HG02623 (cell line): ENCODE data around the gene SMAD6.

Experiments
- ATAC-seq: cut with Tn5 transposase; IDR thresholded peaks from one replicate; pipeline ENCODE4 v1.9.1; 2021; ENCODE audit warnings: moderate library complexity; ENCODE audit not compliant: unreplicated experiment

SMAD6 gene

DNA sequence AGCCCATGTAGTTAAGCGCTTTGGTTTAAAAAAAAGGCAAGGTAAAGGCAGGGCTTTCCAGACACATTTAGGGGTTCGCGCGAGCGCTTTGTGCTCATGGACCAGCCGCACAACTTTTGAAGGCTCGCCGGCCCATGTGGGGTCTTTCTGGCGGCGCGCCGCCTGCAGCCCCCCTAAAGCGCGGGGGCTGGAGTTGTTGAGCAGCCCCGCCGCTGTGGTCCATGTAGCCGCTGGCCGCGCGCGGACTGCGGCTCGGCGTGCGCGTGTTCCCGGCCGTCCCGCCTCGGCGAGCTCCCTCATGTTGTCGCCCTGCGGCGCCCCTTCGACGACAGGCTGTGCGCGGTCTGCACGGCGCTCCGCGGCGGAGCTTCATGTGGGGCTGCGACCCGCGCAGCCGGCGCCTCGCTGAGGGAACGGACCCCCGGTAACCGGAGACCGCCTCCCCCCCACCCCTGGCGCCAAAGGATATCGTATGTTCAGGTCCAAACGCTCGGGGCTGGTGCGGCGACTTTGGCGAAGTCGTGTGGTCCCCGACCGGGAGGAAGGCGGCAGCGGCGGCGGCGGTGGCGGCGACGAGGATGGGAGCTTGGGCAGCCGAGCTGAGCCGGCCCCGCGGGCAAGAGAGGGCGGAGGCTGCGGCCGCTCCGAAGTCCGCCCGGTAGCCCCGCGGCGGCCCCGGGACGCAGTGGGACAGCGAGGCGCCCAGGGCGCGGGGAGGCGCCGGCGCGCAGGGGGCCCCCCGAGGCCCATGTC is 927 bp downstream of the SMAD6 start:
- ATAC-seq: no peak

DNA sequence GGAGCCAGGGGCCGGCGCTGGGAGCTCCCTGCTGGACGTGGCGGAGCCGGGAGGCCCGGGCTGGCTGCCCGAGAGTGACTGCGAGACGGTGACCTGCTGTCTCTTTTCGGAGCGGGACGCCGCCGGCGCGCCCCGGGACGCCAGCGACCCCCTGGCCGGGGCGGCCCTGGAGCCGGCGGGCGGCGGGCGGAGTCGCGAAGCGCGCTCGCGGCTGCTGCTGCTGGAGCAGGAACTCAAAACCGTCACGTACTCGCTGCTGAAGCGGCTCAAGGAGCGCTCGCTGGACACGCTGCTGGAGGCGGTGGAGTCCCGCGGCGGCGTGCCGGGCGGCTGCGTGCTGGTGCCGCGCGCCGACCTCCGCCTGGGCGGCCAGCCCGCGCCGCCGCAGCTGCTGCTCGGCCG is 1.5 kb downstream of the SMAD6 start:
- ATAC-seq: no peak

DNA sequence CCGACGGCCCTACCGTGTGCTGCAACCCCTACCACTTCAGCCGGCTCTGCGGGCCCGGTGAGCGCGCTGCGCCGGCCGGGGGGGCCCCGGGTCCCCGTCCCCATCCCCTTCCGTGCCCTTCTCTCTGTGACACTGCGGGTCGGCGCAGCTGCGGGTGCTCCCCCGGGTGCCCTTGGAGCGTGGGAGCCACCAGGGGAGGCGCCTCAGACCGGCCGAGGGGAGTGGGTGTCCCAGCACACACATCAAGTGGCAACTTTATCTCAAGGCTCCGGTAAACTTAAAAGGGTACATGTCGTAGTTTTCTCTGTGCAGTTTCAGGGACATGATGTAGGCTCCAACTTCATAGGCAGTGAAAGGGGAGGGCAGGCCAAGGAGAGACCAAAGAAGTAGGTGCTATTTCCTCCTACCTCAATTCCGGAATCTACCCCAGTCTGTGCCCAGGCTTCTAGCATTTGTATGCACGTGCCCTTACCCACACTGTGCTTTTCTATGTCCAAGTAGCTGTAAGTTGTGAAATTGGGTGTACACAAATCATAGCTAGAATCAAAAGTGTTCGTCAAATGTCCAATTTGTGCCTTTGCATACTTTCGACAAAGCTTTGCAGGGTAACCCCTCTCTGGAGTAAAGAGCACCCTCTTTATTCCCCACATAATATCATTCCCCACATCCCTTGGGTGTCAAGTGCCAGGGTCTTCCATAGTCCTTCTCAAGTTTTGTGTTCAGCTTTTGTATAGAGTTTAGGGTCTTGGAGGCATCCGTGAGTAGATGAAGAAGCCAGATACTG is 2.2 kb downstream of the SMAD6 start:
- no peak for ATAC-seq

- ATAC-seq: no peak
Observed at GRCh38 chr15:66704803-66705153, 2.7 kb downstream of the SMAD6 start.

- no peak for ATAC-seq
Observed at GRCh38 chr15:66705277-66706146, 3.5 kb downstream of the SMAD6 start.

- no peak for ATAC-seq
Observed at GRCh38 chr15:66706225-66706732, 4.2 kb downstream of the SMAD6 start.

GRCh38 chr15:66706840-66707239 is 4.8 kb downstream of the SMAD6 start:
- no peak for ATAC-seq

DNA sequence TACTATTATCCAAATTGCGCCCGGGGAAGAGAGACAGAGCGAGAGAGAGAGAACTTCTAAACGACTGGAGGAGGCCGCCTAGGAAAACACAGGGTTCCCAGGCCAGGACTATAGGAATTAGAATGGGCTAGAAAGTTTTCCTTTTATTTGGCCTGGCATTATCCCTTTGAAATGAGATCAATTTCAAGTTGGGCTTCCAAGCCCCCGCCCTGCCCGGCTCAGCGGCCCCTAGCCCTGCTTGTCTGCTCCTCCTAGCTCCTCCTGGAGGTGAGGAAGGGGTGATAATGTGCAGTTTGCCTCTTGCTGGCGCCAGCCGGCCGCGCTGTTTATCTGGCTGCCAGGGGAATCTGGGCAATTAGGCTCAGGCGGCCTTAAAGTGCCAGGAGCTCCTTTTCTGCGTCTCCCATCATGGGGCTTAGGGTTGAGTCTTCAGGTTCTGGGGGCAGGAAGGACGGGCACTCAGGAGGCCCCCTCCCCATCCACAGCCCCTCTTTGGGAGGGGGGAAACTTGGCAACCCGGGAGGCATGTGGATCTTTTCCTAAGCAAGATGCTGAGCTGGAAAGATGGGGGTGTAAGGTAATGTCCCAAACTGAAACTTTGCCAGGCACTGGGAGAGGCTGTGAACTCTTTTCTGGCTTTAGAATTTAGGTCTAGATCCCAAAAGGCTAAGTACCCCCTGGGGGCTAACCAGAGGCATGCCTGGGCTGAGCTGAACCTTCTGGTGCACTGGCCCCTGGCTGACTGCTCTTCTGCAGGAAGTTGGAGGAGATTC is 5.5 kb downstream of the SMAD6 start:
- ATAC-seq: no peak

DNA sequence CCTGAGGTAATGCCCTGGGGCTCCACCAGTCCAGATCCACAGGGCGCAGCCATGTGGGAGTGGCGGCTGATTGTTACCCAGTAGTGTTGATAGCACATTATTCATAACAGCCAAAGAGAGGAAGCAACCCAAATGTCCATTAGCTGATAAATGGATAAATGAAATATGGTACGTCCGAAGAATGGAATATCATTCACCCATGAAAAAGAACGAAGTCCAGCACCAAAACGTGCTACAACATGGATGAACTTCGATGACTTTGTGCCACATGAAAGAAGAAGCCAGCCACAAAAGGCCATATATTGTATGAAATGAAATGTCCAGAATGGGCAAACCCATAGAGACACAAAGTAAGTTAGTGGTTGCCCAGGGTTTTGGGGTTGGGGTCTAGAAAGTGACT is 6.4 kb downstream of the SMAD6 start:
- ATAC-seq: no peak

- no peak for ATAC-seq
Observed at GRCh38 chr15:66709884-66710283, 7.8 kb downstream of the SMAD6 start.

DNA sequence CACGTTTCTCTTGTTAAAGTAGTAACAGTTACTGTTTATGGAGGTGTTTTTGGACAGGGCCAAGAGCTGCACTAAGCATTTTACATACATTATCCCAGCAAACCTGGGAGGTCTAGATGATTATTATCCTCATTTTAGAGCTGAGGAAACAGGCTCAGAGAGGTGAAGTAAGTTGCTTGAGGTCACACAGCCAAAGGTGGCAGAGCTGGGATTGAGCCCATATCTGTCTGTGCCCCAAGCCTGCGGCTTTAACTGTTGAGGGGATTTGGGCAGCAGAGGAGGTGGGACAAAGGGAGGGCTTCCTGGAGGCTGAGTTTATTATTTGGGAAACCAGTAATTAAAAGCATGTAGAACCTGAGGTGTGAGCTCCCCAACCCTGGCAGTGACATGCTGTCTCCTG is 9.2 kb downstream of the SMAD6 start:
- ATAC-seq: no peak

GRCh38 chr15:66711862-66712261 is 9.8 kb downstream of the SMAD6 start:
- no peak for ATAC-seq

DNA sequence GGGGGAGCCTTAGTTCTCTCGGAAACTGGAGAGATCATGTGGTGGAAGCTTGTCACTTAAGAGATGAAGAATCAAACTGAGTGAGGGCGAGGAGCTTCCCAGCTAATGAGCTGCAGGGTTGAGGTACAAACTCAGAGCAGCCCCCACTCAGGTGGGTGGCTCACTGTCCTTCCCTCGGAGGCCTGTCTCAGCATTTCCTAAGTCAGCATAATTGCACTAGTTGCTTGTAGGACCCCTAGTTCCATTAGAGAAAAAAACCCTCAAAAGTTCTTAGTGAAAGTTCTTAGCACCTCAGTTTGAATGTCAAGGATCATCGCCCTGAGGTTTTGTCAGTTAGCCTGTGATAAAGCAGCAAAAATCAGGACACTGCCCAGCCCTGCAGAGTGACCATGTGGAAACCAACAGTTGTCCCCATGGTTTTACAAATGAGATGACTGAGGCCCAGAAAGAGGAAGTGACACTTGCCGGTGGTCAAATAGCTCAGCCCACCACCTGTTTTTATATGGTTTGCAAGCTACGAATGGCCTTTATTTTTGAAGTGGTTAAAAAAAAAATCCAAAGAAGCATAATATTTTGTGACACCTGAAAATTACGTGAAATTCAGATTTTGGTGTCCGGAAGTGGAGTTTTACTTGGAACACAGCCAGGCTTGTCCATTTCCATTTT is 11.9 kb downstream of the SMAD6 start:
- ATAC-seq: no peak

DNA sequence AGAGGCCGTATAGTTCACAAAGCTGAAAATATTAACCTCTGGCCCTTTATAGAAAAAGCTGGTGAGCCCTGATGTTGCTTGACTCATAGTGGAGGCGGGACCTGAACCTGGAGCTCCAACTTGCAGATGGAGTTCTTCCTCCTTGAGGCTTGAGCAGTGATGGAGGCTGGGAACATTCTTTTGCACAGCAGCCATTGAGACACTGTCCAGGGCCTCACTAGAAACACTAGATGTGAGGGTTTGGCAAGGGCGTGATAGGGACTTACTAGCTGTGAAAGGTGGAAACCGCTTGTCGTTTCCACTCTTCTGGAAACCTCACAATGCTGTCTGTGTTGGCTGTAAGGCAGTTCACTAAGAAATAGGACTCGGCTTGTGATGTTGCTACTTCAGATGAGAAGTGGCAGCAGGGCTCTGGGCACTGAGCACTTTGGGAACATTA is 12.5 kb downstream of the SMAD6 start:
- ATAC-seq: no peak

DNA sequence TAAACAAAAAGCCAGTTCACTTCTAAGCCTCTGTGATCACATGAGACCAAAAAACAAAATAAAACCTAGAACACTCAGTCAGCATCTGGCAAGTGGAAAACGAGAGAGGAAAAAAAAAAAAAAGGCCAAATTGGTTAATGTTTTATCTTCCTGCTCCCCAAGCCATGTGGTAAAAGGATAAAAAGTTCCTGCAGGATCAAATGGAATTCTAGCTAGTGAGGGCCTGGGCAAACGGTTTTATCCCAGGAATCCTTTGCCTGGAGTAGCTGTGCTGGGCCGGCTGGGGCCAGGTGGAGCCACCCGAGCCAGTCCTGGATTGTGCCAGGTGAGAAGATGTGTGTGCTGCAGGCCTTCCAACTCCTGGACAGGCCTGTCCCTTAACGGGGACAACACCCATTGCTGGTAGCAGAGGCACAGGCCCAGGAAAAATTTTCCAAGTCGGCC is 13.2 kb downstream of the SMAD6 start:
- ATAC-seq: no peak

DNA sequence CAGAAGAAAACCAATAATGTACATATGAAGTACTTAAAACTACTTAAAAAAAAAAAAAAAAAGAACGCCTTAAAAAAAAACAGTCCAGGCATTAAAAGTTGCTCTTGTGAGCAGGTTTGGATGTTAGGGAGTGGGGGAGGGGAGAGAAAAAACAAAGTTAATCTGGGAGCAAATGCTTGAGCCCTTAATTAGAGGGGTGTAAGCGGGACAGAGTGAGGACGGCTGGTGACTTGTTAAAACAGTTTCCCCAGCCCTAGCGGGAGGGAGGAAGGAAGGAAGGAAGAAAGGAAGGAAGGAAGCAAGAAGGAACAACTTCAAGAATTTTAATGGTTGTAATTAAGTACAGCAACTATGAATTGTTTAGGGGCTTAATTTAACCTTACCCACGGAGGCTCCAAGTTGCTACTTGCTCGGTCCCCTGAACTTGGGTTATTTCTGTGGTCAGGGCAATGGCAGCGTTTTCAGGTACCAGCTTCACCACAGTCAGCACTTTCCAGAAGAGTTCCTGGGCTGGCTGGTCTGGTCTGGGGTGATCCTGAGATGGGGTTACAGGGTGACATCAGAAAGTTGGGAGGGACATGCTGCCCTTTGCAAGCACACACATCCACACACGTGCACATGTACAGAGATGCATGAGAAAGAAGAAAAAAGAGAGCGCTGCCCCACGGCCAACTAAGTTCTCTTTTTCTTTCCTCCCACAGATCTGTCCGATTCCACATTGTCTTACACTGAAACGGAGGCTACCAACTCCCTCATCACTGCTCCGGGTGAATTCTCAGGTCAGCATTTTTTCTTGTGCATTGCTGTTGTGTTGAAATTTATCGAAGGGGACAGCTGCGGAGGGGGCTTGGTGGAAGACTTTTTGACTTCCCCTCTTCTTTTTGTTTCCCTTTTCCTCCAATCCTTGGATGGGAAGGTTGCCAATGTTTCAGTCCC is 14.0 kb downstream of the SMAD6 start:
- ATAC-seq: no peak

GRCh38 chr15:66716656-66717020 is 14.6 kb downstream of the SMAD6 start:
- ATAC-seq: no peak

- ATAC-seq: no peak
Observed at GRCh38 chr15:66718220-66718988, 16.4 kb downstream of the SMAD6 start.
